Measurements from ENCODE around the gene SGK1.

SGK1 gene

GRCh38 chr6:134165561-134166201 lies 152.2 kb downstream of the SGK1 start:
- no peak for DNase-seq

GRCh38 chr6:134164300-134164699 lies 153.6 kb downstream of the SGK1 start:
- no peak for DNase-seq

- no peak for DNase-seq
These were observed 155.0 kb downstream of the SGK1 start for GRCh38 chr6:134162932-134163331.

DNA sequence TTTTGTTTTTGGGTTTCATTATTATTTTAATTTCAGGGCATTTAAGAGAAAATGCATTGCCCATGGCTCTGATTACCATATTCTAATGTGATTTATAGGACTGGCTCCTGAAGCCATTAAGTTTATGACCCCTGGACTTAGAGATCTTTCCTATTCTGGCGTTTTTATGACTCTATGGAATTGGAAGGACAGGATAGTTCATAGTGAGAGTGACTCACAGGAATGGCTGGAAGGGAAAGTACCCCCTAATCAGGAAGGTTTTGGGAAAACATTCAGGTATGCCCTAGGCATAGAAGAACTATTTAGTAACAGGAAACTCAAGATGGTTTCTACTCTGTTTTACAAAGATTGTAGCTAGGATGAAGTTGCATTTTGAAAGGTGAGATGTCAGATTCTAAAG lies 156.9 kb downstream of the SGK1 start:
- DNase-seq = no peak

GRCh38 chr6:134152767-134153485 lies 165.0 kb downstream of the SGK1 start:
- DNase-seq = no peak

GRCh38 chr6:134148566-134148965 lies 169.3 kb downstream of the SGK1 start:
- no peak for DNase-seq

DNA sequence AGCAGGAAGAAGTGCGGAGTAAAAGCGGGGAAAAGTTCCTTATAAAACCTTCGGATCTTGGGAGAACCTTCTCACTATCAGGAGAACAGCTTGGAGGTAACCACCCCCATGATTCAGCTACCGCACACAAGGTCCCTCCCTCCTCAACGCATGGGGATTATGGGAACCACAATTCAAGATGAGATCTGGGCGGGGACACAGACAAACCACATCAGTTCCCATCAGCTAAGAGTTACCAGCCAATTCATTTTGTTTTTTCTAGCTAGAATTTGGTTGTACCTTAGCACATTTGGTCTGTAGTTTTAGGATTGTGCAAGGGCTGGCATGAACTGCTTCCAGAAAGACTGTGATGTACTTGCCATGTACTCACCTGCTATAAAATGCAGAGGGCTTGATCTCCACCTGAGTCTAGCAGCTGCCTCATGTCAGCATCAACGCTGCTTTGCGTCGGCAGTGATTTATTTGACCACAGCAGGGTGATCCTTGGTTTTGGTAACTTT lies 170.8 kb downstream of the SGK1 start:
- no peak for DNase-seq

- no peak for DNase-seq
These were observed 171.5 kb downstream of the SGK1 start for GRCh38 chr6:134146268-134147033.

GRCh38 chr6:134145786-134146185 lies 172.1 kb downstream of the SGK1 start:
- DNase-seq = no peak

DNA sequence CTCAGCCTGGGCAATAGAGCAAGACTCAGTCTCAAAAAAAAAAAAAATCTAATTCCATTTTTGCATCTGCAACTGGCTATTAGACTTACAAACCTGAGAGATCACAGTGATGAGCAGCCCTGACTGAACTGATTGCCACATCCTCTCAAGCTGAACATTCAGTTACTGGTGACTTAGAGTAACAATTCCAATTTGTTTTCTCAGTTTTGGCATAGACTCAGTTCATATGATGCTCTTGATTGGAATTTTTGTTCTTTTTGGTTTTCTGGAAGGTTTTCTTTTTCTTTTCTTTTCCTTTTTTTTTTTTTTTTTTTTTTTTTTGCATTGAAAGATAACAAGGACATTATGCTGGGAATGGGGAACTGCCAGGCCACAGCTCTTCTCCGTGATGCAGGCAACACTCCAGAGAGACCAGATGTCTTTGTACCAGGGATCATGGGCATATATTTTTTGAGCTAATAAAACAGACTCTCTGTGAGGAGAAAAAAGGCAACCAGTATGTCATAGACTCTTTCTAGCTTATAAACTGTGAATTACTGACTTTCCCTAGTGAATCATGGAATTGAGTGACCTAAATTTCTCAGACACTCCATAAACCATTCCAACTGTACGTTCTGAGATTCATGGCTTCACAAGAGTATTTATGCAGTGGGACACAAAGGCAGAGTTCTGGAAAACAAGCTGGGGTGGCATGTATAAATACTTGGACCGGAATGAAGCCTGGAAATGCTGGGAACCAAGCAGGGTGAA lies 179.5 kb downstream of the SGK1 start:
- DNase-seq = no peak

DNA sequence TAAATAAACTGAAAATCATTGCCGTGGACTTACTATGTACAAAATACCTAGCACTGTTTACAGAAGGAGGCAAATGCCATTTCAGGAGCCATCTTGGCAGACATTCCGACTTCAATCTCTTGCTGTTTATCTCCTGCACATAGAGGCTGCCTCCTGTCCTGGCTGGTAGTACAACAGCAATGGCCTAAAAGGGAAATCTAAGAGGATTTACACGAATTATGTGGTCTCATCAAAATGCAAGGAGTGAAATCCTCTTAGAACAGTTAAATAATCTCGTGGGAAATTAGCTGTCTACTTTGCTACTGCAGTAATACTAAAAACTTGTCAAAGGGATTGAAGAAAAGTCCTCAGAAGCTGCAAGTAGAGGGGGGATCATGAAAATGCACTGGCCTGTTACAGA lies 183.3 kb downstream of the SGK1 start:
- DNase-seq = no peak

DNA sequence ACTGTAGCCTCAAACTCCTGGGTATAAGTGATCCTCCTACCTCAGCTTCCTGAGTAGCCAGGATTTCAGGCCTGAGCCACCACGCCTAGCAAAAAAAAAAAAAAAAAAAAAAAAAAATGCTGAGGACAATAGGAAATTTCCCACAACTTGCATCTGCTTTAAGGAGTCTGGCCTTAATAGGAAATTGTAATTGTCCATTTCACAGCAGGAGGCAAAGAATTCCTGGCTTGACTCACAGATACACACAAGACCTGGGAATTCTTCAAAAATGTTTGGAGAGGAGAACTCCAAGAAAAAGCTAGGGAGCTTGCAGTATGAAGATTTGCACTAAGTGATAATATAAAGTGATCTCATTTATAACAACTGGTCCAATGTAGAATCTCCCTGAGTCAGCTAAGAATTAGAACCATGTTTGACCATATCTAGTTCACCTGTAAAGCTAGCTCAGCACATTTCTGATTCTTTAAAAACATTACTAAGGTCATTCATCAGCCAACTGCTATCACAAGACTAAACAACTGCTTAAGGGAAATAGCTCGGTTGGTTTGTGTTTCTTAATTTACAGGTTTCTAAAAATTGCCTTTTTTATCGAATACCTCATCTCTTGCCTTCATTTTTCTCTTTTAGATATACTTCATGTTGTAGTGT lies 185.3 kb downstream of the SGK1 start:
- DNase-seq = no peak

GRCh38 chr6:134131530-134132139 lies 186.3 kb downstream of the SGK1 start:
- no peak for DNase-seq

- no peak for DNase-seq
These were observed 189.8 kb downstream of the SGK1 start for GRCh38 chr6:134128146-134128545.

DNA sequence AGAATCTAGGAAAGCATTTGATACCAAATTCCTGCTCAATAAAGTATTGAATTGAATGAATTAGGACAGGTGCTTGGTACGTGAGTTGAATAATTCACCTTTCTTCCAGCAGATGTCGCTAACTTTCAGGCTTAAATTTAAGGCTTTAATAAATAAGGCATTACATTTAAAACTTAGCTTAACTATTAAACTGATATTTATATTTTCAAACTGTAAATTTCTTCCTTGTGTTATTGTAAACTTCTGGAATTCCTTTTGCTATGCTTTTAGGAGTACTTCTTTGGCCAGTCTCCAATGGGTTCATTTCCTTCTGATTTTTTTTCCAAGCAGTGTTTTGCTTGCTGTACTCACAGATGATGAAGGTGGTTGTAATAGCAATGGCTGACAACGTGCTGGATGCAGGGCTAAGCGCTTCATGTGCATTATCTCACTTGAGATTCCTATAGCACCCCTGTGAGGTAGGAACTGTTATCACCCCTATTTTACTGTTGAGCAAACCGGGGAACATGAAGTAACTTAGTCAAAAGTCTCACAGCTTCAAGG lies 194.2 kb downstream of the SGK1 start:
- DNase-seq = peak; percentile 46

DNA sequence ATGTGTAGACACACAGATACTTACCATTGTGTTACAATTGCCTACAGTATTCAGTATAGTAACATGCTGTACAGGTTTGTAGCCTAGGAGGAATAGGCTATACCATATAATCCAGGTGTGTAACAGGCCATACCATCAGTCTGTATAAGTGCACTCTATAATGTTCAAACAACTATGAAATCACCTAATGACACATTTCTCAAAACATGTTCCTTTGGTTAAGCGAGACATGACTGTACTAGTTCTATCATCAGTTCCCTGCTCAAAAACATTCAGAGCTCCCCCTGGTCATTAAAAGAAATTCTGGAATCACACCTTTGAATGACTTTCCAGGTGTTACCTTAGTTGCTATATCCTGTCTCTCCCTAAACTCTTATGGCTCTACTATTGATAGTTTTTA lies 195.1 kb downstream of the SGK1 start:
- no peak for DNase-seq

GRCh38 chr6:134119486-134119885 lies 198.4 kb downstream of the SGK1 start:
- DNase-seq = no peak

Measured in CD4-positive, alpha-beta T cell treated with Interleukin-12 subunit alpha and Interleukin-12 subunit beta, for 1 hour (primary cell).